GM13976 (cell line): Measurements from ENCODE around the gene CACNA2D3.

Source experiments
- DNase-seq: peaks from one replicate; pipeline ENCODE4 v3.0.0; 2012; ENCODE audit warnings: low spot score
- CTCF ChIP-seq: IDR thresholded peaks from 2 replicates; pipeline ENCODE4 v1.5.1; 2012; ENCODE audit warnings: borderline replicate concordance, mild to moderate bottlenecking; ENCODE audit not compliant: insufficient read depth; ENCODE audit errors: extremely low read depth, missing control alignments, control extremely low read depth
- in situ Hi-C: fragments of 300-500 bp; cut with MboI; formaldehyde crosslinking; loops from one replicate; pipeline ENCODE4 v1.12.0; 2022; ENCODE audit warnings: low sequenced_read_pairs, mixed read lengths, inconsistent platforms; ENCODE audit not compliant: unreplicated experiment

CACNA2D3 gene

GRCh38 chr3:54164192-54164975, 42.0 kb downstream of the CACNA2D3 start:
- no peak for TF ChIP-seq CTCF
- no peak for DNase-seq
- in situ Hi-C loops, result no loop called here

GRCh38 chr3:54165865-54166264, 43.5 kb downstream of the CACNA2D3 start:
- TF ChIP-seq CTCF, result no peak
- no peak for DNase-seq
- in situ Hi-C loops, result no loop called here

DNA sequence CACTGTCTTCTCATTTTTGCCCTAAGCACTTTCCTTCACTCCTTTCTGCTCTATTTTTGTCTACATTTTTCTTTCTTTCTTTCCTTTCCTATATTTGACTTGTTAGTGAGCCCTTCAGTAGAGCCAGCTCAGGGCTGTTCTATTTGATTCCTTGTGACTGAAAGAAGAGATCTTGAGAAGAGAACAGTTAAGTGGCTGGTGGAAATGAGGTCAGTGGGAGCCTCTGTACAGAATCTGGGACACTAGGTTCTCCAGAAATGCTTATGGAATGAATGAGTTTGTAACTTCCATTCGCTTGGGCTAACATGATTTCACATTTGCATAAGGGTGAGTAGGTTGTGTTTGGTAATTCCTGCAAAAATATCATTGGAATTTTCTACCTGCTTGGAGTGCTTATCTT, 45.6 kb downstream of the CACNA2D3 start:
- DNase-seq, result no peak
- in situ Hi-C loops, result no loop called here
- TF ChIP-seq CTCF, result no peak

DNA sequence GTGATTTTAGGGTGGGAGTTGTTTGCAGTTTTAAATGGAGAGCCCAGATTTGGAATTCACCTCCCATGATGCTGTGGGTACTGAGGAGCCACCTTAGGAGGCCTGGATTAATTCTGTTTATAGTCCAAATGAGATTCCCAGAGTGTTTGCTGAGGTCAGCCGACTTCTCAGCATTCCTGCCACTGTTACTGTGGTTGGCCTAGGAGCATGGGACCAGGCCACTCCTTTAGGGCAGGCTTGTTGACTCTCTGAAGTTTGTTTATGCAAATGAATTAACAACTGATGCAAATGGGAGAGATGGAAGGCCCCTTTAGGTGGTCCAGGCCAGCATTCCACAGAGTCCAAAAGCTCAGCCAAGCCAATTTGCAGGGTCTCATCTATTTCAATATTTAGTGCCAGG, 46.1 kb downstream of the CACNA2D3 start:
- in situ Hi-C loops, result no loop called here
- no peak for TF ChIP-seq CTCF
- DNase-seq, result no peak

- no peak for TF ChIP-seq CTCF
- DNase-seq, result no peak
- in situ Hi-C loops, result no loop called here
Observed at GRCh38 chr3:54169524-54169923, 47.2 kb downstream of the CACNA2D3 start.

DNA sequence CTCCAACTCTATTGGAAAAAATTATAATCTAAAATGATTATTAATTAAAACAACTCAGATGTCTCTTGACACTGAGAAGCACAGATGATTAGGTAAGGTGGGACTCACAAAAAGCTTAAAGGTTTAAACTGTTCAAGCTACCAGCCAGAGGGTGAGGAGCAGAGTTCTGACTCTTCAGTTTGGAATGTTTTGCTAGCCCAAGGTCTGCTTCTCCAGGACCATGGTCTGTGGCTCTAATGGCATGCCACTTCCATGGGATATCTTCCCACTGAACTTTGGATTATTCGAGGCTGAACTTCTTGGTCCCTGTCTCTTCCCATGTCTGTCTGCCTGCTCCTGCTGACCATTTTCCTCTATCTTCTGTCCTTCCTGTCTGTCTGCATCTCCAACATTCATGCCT, 49.2 kb downstream of the CACNA2D3 start:
- TF ChIP-seq CTCF, result no peak
- DNase-seq, result no peak
- in situ Hi-C loops, result no loop called here

DNA sequence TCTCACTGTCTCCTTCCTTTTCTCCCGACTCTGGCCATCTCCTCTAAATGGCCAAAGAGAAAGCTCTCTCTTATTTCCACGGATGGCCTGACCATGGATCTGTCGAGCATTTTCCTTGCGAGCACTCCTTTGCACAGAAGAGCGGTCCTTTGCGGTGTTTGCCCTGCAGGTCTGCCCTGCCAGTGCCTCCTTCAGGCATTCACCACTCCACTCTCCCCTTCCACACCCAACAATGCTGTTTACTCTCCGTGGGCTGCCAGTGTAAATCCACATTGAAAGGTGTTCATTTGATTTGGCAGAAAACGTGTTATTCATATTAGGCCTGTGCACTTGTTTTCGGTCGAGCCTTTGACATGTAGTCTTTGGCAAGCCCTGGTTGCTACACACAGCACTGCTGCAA, 49.6 kb downstream of the CACNA2D3 start:
- no peak for TF ChIP-seq CTCF
- in situ Hi-C loops, result no loop called here
- no peak for DNase-seq
